KBM-7 (cell line): ENCODE measurements around the gene HELZ2.
"Not testable (repeated sequence)": the region's sequence is repeated elsewhere in the genome, so short reads cannot be mapped to it uniquely, and the experiment has no call there.

ENCODE experiments used
- DNase-seq: peaks from one replicate; pipeline ENCODE4 v3.0.0-alpha.2; 2015
- in situ Hi-C: fragments of 300-500 bp; cut with MboI; formaldehyde crosslinking; loops from 2 replicates; pipeline ENCODE4 v1.14.3; 2020; ENCODE audit warnings: low sequenced_read_pairs, low pct_unique_long_range_greater_than_20kb, mixed read lengths

The HELZ2 gene

GRCh38 chr20:63567386-63568169 lies 6.5 kb downstream of the HELZ2 start:
- DNase-seq, result peak; percentile 93
- in situ Hi-C loops, result no loop called here

- in situ Hi-C loops, result no loop called here
Measured at GRCh38 chr20:63567136-63567385, 7.0 kb downstream of the HELZ2 start.

GRCh38 chr20:63566395-63567135 lies 7.5 kb downstream of the HELZ2 start:
- DNase-seq, result no peak

More at GRCh38 chr20:63567136-63567385, 7.0 kb downstream of the HELZ2 start:
- DNase-seq, result peak; percentile 46

GRCh38 chr20:63565699-63566335 lies 8.2 kb downstream of the HELZ2 start:
- in situ Hi-C loops, result no loop called here
- no peak for DNase-seq

More at GRCh38 chr20:63566395-63567135, 7.5 kb downstream of the HELZ2 start:
- in situ Hi-C loops, result no loop called here

GRCh38 chr20:63565021-63565698 lies 8.9 kb downstream of the HELZ2 start:
- DNase-seq, result no peak
- in situ Hi-C loops, result no loop called here

GRCh38 chr20:63564036-63564810 lies 9.8 kb downstream of the HELZ2 start:
- DNase-seq, result no peak
- in situ Hi-C loops, result no loop called here

GRCh38 chr20:63563225-63563935 lies 10.7 kb downstream of the HELZ2 start:
- in situ Hi-C loops, result no loop called here
- no peak for DNase-seq

GRCh38 chr20:63562461-63563224 lies 11.4 kb downstream of the HELZ2 start:
- no peak for DNase-seq
- in situ Hi-C loops, result no loop called here

GRCh38 chr20:63561624-63562396 lies 12.2 kb downstream of the HELZ2 start:
- in situ Hi-C loops, result no loop called here
- no peak for DNase-seq

GRCh38 chr20:63560856-63561609 lies 13.0 kb downstream of the HELZ2 start:
- in situ Hi-C loops, result no loop called here
- no peak for DNase-seq

- in situ Hi-C loops, result no loop called here
- no peak for DNase-seq
Measured at GRCh38 chr20:63560333-63560805, 13.7 kb downstream of the HELZ2 start.

GRCh38 chr20:63559485-63560332 lies 14.3 kb downstream of the HELZ2 start:
- in situ Hi-C loops, DNase-seq: not testable (repeated sequence)

GRCh38 chr20:63558804-63559484 lies 15.1 kb downstream of the HELZ2 start:
- no peak for DNase-seq
- in situ Hi-C loops, result no loop called here

GRCh38 chr20:63557481-63557891 lies 16.6 kb downstream of the HELZ2 start:
- in situ Hi-C loops, result no loop called here
- DNase-seq, result no peak
